HCT116 (cell line): ENCODE measurements around the gene ARPC1A.

Experiments
- CEBPB ChIP-seq: IDR thresholded peaks from 2 replicates; pipeline ENCODE4 v1.6.1; 2012; ENCODE audit warnings: low read depth
- CTCF ChIP-seq, 3 experiments: fragments of 200-600 bp in 1 of 3; sonication (generic) in 1 of 3; IDR thresholded peaks in 2 of 3; conservative IDR thresholded peaks in 1 of 3; 2 replicates each; pipeline ENCODE4 v1.5.1; 2012 to 2017; ENCODE audit warnings: low read depth in 2 of 3, low read length in 2 of 3, antibody characterized with exemption in 1 of 3, borderline replicate concordance in 1 of 3, control low read depth in 1 of 3, mild to moderate bottlenecking in 1 of 3, mixed read lengths in 1 of 3, mixed run types in 1 of 3, moderate library complexity in 1 of 3; ENCODE audit not compliant: insufficient read depth in 1 of 3
- POLR2A ChIP-seq: IDR thresholded peaks from 2 replicates; pipeline ENCODE4 v1.7.0; 2011; ENCODE audit warnings: borderline replicate concordance; ENCODE audit not compliant: insufficient read depth, insufficient read length; ENCODE audit errors: extremely low read depth
- ZFX ChIP-seq: fragments of 450-650 bp; IDR thresholded peaks from 2 replicates; pipeline ENCODE4 v1.6.1; 2017
- ZNF274 ChIP-seq: fragments of 200-500 bp; sonication (Bioruptor generic); IDR thresholded peaks from 2 replicates; pipeline ENCODE4 v1.6.1; 2014; ENCODE audit warnings: mild to moderate bottlenecking, low read depth, low read length, inconsistent platforms

GRCh38 chr7:99309111-99309510 is 16.6 kb upstream of the ARPC1A start:
- TF ChIP-seq ZFX = no peak
- TF ChIP-seq CTCF (IDR thresholded peaks at IDR 0.05 in 2 of 3, conservative IDR thresholded peaks at IDR 0.05 in 1 of 3; ENCODE audit: borderline replicate concordance in 1 of 3, insufficient read depth in 1 of 3, low read depth in 2 of 3, low read length in 2 of 3) = no peak
- TF ChIP-seq ZNF274 = no peak
- TF ChIP-seq POLR2A = no peak
- no peak for TF ChIP-seq CEBPB
